ENCODE measurements around the gene ECHS1.
A peak's percentile ranks its signal among the peaks of the same experiment; 100 is the strongest.
"Not testable (repeated sequence)": the region's sequence is repeated elsewhere in the genome, so short reads cannot be mapped to it uniquely, and the experiment has no call there.

The ECHS1 gene

DNA sequence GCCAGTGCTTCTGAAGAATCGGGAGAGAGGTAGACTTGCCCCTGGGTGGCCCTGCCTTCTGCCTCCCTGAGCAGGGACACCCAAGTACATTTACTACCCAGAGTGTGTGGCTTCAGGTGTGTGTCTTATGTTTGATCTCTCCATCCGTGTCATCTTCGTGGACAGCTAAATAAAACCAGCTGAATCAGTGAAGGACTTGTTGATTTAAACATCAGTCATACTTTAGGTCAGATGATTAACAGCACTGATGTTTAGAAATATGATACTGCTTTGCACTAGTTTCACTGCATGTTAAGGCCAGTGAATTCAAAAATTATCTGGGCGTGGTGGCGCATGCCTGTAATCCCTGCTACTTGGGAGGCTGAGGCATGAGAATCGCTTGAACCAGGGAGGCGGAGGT is 24.8 kb upstream of the ECHS1 start:
- DNase-seq, result no peak

DNA sequence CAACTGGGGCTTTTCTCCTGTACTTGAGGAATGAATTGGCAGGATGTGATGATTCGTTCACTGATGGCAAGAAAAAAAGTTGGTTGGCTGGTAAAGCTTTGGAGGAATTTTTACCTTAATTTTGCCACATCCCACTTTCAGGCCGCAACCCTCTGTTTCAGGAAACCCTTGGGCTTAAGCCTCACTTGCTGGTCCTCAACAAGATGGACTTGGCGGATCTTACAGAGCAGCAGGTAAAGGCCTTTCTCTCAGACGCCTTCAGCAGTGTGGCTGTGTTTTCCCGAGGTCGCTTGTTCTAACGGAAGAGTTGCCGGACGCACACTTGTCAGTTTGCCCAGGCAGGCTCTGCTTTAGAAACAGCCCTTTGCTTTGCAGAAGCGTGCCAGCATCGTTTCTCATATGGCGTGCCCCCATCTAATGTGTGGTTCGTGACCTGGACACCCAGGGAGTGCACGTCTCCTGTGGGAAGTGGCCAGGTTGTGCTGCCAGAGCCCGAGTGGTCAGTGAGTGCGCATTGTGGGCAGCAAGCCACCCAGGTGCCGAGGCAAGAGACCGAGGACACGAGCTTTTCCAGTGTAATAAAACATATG is 23.0 kb upstream of the ECHS1 start:
- DNase-seq, result no peak

DNA sequence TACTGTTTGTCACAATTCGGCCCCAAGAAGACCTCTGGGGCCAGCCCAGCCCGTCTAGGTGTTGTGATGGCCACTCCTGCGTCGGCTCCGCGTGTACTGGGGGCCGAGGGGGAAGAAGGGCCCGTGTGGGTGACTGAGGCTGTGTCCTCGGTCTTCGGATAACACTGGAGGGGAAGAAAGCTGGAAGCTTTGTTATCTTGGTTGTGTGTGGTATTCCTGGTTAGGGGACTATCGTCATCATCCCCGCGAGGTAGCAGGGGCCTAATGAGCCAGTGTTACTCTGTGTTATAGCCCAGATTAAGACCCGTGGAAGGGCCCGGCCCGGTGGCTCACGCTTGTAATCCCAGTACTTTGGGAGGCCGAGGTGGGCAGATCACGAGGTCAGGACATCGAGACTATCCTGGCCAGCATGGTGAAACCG is 21.7 kb upstream of the ECHS1 start:
- DNase-seq, result no peak

DNA sequence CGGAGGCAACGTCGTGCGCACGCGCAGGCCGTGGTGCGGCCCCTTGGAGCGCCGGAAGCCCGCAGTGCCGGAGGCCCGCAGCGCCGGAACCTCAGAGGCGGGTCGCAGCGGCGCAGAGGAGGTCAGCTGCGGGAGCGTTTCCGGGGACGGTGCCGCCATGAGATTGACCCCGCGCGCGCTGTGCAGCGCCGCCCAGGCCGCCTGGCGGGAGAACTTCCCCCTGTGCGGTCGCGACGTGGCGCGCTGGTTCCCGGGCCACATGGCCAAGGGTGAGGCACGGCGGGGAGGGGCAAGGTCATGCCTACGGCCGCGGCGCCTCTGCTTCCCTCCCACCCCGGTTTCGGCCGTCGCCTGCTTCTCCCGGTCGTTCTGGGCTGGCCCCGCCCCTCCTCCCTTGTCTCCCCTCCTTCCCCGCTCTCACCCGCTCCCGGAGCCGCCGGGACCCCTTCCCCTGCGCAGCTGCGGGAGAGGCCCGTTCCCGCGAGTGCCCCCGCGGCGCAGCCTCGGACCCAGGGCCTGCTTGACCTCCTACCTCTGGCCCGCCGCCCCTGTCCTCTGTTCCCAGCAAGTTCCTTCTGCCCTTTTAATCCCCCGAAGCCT is 21.0 kb upstream of the ECHS1 start, which contains the start of gene MTG1:
TSS of gene MTG1 (plus strand) at position 94 of the 600 bp plus-strand sequence. CDS start at position 158, 64 bp downstream.
- peak; percentile 45 for DNase-seq

DNA sequence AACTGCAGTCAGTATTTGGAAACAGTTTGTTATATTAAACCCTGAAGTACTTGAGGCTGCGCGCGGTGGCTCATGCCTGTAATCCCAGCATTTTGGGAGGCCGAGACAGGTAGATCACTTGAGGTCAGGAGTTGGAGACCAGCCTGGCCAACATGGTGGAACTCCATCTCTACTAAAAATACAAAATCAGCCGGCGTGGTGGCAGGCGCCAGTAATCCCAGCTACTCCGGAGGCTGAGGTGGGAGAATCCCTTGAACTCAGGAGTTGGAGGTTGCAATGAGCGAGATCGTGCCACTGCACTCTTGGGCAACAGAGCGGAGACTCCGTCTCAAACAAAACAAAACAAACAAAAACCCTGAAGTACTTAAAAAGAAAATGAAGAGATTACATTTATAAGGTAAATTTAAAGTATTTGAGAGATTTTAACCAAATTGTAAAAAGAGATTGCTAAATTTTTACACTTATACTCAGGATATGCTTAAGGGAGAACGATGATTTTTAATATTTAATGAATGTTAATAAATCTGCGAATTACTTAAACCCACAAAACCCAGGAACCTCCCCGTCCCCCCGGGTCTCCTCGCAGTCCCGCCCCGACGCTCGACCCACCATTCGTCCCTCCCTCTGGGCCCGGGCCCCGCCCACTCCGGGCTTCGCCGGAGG is 20.4 kb upstream of the ECHS1 start:
- no peak for DNase-seq

DNA sequence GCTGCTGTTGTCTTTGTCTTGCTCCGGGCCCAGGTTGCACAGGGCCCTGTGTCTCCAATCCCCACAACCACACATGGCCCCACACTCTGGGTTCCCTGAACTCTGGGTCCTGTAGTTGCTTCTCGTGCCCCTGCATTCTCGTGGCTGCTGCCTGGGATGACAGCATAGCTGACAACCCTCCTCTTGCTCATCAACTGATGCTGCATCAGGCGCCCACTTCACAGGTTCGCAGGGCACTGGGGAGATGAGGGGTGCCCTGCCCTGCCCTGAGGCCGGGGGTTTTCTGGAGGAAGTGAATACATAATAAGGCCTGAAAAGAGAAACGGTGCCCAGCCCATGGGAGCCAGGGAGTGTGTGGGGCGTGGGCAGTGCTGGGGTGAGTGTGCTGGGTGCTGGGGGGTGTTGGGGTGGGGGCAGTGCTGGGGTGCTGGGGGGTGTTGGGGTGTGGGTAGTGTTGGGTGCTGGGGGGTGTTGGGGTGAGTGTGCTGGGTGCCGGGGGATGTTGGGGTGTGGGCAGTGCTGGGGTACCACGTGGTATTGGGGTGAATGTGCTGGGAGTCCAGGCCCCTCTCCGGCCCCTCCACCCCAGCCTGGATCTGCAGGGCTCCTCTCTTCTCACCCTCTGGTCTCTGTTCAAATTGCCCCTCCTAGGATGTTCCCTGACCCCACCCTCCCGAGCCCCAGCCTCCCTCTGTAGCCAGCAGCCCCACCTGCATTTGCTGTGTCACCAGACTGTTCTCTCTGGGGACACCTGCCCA is 18.8 kb upstream of the ECHS1 start:
- DNase-seq, result no peak

DNA sequence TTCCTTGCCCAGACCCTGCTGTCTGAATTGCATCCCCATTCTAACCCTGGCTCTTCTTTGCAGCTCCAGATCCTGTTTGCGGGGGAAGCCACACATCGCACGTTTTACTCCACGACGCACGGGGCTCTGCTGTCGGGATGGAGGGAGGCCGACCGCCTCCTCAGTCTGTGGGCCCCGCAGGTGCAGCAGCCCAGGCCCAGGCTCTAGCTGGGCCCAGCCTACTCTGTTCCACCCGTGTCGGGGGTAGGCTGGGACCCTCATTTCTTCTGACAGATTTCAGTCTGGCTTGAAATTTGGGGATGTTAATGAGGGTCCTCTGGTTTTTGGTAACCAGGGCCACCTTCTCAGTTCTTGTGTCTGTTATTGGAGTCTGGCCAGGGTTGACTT is 18.1 kb upstream of the ECHS1 start:
- no peak for DNase-seq

DNA sequence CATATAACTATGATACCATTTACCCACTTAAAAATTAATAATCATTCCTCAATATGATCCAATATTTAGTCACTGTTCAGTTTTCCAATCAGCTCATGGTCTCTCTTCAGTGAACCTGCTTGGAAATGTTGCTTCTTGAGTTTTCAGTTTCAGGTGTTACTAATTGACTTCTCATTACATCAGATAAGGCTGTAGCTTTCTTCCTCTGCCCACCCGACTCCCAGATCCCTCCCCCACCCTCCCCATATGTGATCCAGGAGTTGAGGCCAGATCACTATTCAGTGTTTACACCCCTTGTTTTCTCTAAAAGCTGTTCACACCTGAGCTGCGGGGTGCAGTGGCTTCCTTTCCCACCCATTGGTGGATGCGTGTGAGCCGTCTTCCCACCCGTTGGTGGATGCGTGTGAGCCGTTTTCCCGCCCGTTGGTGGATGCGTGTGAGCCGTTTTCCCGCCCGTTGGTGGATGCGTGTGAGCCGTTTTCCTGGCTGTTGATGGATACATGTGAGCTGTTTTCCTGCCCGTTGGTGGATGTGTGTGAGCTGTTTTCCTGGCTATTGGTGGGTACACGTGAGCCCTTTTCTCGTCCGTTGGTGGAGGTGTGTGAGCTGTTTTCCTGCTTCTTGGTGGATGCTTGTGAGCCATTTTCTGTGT is 17.6 kb upstream of the ECHS1 start:
- no peak for DNase-seq

DNA sequence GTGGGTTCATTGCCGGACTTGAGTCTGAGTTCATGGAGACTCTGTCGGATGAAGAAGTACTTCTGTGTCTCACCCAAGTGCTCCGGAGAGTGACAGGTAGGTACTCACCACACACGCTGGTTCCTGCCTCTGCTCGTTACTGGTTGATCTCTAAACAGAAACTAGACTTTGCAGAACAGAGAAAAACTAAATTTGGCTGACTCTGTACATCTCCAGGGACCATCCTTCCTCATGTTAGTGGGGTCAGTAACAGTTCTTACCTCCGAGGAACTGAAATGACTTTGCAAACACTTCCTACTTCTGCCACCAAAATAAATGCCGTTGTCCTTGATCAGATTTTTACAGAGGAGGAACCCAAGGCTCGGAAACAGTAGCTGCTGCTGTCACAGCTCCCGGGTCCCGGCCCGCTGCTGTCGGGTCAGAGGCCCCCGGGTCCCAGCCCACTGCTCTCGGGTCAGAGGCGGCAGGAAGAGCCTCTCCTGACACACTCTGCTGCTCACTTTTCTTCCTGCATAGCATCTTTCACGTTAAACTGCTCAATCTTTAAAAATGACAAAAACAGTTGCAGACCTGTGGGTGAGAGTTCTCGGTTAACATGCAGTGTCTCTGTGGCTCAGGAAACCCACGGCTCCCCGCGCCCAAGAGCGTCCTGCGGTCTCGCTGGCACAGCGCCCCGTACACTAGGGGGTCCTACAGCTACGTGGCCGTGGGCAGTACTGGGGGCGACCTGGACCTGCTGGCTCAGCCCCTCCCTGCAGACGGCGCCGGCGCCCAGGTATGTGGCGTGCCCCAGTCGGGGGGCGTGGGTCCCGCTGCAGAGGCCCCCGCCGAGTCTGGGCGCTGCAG is 16.0 kb upstream of the ECHS1 start:
- DNase-seq, result no peak

DNA sequence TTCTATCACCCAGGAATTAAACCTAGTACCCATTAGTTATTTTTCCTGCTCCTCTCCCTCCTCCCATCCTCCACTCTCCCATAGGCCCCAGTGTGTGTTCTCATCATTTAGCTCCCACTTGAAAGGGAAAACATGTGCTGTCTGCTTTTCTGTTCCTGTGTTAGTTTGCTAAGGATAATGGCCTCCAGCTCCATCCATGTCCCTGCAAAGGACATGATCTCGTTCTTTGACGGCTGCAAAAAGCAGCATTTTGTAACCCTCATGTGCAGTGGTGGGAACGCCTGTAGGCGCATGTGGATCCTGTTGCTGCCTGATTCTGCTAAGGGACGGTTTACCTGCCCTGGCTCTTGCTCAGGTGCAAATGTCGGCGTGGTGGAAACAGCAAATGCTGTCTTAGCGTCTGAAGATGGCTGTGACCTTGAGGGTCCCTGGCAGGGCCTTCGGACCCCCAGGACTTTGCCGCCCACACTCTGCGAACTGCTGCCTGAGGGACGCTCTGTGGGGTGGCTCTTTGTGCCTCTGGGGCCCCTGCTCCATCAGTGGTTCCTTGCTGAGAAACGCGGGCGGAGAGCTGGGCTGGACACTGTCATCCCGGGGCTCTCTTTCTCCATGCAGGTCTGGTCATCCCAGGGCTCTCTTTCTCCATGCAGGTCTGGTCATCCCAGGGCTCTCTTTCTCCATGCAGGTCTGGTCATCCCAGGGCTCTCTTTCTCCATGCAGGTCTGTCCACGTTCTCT is 15.2 kb upstream of the ECHS1 start:
- no peak for DNase-seq

DNA sequence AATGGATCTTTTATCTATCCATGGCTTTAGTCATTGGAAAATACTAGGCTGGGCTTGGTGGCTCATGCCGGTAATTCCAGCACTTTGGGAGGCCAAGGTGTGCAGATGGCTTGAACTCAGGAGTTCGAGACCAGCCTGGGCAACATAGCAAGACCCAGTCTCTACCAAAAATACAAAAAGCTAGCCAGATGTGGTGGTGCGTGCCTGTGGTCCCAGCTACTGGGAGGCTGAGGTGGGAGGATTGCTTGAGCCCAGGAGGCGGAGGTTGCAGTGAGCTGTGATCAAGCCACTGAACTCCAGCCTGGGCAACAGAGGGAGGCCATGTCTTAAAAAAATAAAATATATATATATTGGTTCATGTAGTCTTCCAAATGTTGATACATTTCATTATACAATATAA is 13.8 kb upstream of the ECHS1 start:
- not testable (repeated sequence) for DNase-seq

DNA sequence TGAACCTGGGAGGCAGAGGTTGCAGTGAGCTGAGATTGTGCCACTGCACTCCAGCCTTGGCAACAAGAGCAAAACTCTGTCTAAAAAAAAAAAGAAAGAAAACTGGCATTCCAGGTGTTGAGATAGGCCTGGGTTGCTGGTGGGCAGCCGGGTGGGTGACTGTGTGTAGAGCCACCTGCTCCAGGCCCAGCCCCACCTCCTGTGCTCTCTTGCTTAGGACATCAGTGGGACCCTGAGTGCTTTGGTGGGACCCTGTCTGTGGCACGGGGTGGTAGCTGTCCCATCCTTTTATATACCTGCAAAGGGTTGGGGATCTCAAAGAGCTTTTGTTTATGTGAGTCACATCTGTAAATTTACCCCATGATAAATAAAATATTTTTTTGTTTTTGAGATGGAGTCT is 12.1 kb upstream of the ECHS1 start:
- no peak for DNase-seq

DNA sequence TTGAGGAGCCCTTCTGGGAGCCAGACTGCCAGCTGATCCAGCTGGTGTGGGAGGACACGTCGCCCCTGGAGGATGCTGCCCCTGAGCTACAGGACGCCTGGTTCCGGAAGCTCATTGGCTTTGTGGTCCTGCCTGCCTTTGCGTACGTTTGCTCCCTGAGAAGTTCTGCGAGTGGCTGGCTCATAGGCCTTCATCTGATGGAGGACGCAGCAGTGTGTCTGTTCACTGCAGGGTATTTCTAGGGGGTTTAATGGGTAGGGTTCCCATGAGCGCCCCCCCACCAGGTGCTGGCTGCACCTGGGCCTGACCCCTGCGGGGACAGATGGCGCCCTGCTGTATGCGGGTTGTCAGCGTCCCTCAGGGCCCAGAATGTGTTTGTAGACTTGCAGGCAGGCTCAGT is 10.9 kb upstream of the ECHS1 start:
- no peak for DNase-seq

DNA sequence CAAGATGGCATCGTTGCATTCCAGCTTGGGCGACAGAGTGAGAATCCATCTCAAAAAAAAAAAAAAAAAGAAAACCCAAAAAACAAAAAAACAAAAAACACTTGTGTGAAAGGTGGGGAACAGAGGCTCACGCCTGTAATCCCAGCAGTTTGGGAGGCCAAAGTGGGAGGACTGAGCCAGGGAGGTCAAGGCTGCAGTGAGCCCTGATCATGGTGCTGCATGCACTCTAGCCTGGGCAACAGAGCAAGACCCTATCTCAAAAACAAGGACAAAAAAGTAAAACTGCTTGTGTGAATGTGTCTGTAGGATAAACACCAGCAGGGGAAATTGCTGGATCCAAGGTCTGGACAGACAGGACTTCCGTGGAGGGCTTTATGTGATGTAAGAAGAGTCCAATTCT is 10.4 kb upstream of the ECHS1 start:
- no peak for DNase-seq

DNA sequence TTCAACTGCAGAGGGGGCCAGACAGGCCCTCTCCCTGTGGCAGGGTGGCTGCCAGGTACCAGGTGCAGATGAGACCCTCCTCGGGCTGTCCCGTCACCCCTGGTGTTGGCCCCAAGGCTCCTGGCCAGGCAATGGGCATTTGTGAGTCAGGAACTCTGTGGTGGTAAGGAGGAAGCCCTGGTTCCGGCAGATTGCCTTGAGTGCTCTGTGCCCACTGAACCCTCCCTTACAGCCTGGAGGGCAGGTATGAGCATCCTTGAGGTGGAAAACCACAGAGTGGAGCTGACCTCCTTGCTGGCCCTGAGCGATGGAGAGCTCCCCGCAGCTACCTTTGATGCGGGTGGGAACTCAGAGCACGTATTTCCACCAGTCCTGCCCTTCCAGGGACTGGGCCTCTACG is 7.9 kb upstream of the ECHS1 start:
- no peak for DNase-seq

DNA sequence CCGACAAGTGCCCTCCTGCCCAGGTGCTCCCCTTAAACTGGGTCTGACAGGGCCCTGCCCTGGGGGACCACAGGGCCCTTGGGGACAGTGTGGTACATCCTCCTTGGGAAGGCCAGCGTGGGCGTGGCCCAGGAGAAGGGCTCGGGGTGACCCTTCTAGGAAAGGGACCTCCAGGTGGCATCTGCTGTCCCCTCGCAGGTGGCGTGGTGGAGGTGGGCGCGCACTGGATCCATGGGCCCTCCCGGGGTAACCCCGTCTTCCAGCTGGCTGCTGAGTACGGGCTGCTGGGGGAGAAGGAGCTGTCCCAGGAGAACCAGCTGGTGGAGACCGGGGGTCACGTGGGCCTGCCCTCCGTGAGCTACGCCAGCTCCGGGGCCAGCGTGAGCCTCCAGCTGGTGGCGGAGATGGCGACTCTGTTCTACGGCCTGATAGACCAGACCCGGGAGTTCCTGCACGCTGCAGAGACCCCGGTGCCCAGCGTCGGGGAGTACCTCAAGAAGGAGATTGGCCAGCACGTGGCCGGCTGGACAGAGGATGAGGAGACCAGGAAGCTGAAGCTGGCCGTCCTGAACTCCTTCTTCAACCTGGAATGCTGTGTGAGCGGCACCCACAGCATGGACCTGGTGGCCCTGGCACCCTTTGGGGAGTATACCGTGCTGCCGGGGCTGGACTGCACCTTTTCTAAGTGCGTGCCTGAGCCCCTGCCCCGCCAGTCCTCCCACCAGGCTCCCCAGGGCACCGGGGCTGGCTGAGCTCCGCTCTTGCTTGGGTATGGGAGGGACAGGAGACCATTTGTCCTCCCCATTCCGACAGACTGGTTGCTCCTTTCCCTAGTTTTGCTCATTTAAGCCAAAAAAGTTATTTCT is 6.9 kb upstream of the ECHS1 start:
- no peak for DNase-seq

DNA sequence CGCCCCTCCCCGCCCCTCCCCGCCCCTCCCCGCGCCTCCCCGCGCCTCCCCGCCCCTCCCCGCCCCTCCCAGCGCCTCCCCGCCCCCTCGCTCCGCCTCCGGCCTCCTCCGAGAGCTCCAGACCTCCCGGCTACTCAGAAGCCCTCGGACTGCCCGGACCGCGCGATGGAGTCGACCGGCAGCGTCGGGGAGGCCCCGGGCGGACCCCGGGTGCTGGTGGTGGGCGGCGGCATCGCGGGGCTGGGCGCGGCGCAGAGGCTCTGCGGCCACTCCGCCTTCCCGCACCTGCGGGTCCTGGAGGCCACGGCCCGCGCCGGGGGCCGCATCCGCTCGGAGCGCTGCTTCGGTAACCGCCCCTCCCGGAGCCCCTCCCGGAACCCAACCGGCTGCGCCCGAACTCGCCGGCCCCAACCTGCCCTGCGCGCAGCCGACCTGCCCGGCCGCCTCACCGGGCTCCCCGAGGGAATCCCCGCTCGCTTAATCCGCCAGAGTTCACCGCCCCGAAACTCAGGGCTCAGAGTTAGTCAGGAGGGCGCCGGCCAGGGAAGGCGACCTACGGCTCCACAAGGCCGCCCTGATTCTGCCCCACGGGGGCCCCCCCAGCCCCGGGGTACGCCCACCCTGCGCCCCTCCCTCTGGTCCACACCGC is 6.1 kb upstream of the ECHS1 start, which contains the start of gene PAOX:
TSS of gene PAOX (plus strand) at position 111 of the 649 bp plus-strand sequence. CDS start at position 166, 55 bp downstream.
- DNase-seq, result no peak

DNA sequence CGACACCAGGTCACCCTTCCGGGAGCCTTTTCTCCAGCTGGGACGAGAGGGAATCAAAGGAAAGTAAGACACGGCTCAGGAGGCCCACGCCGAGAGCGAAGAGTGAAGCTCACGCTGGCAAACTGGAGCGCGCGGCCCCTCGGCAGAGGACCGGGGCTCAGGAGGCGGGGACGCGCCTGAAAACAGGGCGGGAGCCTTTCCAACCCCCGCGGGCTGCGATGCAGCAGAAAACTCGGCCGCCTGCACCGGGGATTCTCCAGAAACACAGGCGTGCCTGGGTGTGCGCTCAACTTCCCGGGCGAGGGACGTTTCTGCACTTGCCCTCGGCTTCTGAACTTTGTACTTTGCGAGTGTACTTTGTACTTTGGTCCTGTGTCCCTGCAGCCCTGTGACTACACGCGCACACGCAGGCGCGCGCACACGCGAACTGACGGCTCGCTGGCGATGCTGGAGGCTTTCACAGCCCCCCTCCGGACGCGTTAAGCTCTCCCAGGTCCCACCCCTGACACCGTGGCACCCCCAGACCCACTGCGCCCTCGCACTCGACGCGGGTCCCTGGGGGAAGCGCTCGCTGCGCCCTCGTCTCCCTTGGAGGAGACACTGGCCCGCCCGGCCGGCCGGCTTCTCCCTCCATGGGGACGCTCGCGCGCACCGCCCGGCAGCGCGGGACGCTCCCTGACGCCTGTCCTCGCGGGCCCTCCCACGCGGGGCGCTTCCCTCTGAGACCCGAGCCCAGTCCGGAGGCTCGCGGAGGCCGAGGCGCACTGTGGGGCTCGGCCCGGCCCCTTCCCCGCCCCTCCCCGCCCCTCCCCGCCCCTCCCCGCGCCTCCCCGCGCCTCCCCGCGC is 5.3 kb upstream of the ECHS1 start:
- DNase-seq, result no peak

DNA sequence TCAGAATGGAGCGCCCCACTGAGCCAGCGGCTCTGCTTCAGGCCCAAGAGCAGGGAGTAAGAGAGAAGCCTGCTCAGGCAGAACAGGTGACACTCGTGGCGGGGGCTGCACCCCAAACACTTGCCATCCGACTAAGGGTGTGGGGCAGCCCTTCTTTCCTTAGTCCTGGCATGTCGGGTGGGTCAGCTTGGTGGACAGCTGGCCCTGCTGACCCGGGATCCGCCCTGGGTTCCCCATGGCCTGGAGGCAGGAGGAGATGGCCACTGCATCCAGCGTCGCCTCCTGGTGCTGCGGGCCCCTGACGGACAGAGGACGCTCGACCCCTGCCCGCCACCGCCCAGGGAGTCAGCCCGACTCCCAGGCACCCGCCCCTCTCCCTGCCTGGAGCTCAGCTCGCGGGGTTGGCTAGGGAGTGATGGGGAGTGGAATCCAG is 4.7 kb upstream of the ECHS1 start:
- DNase-seq, result no peak

Data from NCI-H446 treated with DMSO at 0.1 percent for 48 hours (cell line).